PFSK-1 (cell line): ENCODE measurements around the gene CBFB.

Source experiments
- POLR2AphosphoS5 ChIP-seq: IDR thresholded peaks from 2 replicates; pipeline ENCODE4 v1.6.1; 2012; ENCODE audit warnings: low read depth, mild to moderate bottlenecking, control low read depth, low read length, moderate library complexity
- REST ChIP-seq, 2 experiments: IDR thresholded peaks; 2 replicates each; pipeline versions ENCODE4 v1.6.1 to v1.8.0; 2011 to 2012; ENCODE audit warnings: low read depth in 2 of 2, low read length in 2 of 2, control low read depth in 1 of 2, inconsistent platforms in 1 of 2, mild to moderate bottlenecking in 1 of 2, moderate library complexity in 1 of 2; ENCODE audit not compliant: insufficient read depth in 1 of 2
- SIN3A ChIP-seq: IDR thresholded peaks from 2 replicates; pipeline ENCODE4 v1.6.1; 2012; ENCODE audit warnings: mild to moderate bottlenecking, low read length, moderate library complexity, borderline replicate concordance; ENCODE audit not compliant: insufficient read depth

DNA sequence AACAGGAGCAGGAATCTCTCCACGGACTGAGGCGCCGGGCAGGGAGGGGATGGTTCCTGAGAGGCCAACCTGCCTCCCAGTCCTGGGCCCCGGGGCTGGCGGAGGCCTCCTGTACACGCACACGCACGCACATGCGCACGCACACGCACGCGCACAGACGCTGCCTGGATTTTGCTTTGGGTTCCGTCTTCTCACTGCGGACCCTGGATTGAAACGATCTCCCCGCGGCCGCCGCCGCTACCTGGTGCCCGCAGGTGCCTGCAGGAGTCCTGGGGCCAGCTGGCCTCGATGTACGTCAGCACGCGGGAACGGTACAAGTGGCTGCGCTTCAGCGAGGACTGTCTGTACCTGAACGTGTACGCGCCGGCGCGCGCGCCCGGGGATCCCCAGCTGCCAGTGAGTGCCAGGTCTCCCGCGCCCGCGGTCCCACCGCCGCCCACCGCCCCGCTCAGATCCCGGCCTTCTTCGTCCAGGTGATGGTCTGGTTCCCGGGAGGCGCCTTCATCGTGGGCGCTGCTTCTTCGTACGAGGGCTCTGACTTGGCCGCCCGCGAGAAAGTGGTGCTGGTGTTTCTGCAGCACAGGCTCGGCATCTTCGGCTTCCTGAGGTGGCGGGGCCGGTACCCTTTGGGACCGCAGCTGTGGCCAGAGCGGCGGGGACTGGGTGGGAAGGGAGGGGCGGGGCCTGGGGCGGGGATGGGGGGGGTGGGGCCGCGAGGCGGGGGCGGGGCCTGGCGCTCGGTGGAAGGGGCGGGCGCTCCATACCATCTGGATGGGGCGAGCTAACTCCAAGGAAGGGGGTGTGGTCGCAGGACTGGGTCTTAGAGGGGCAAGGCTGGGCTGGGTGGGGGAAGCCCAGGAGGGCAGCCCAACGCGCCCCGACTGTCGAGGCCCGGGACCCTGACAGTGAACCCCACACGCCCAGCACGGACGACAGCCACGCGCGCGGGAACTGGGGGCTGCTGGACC is 28.3 kb upstream of the CBFB start:
- TF ChIP-seq POLR2AphosphoS5 (no peak), SIN3A (no peak), REST (IDR thresholded peaks at IDR 0.05; ENCODE audit: insufficient read depth in 1 of 2, low read depth in 2 of 2, low read length in 2 of 2) (no peak)
